HCT116 (cell line): ENCODE data around the gene TMEM134. TPM values are rescaled to one million over a fixed set of nuclear protein-coding genes. Genes with fewer than 3 reads are reported as not detected.

Experiments
- ATAC-seq: fragments of 200-7000 bp; cut with Tn5 transposase; 2 replicates; pipeline ENCODE4 v1.9.1; 2020; ENCODE audit warnings: mild to moderate bottlenecking, moderate library complexity
- BruUV-seq: library from RNA; stranded (reverse); fragments of 400-500 nt; replicated peaks from 2 replicates; lab custom pipeline; 2021; lab: Mats Ljungman, UMichigan
- CTCF ChIA-PET: fragments of 300-600 bp; sonication (Branson Sonifier 250); formaldehyde crosslinking; loops from one replicate; lab custom pipeline; 2021; ENCODE audit warnings: antibody characterized with exemption; lab: Charles Lee
- POLR2A ChIA-PET: fragments of 300-600, 350-600 bp; sonication (Branson Sonifier 250); formaldehyde crosslinking; loops from one replicate; lab custom pipeline; 2021; ENCODE audit warnings: antibody characterized with exemption; lab: Charles Lee
- RAD21 ChIA-PET, 2 experiments: fragments of 300-600 bp; sonication (Branson Sonifier 250); formaldehyde crosslinking; loops; one replicate each; lab custom pipeline; 2023; ENCODE audit warnings: low total read pairs in 2 of 2; ENCODE audit not compliant: uncharacterized antibody in 2 of 2, unreplicated experiment in 2 of 2, low non-redundant PET in 1 of 2; lab: Charles Lee
- DNase-seq: peaks from one replicate; pipeline ENCODE4 v3.0.0-alpha.2; 2010; ENCODE audit warnings: low read depth, low spot score
- H2AFZ ChIP-seq: fragments of 200-600 bp; shearing (Covaris generic), sonication (generic); 2 replicates; pipeline ENCODE4 v1.6.1; 2017; ENCODE audit warnings: low read depth, mixed run types, mixed read lengths, antibody characterized with exemption, low read length; ENCODE audit not compliant: poor library complexity, severe bottlenecking
- H3K27ac ChIP-seq: 2 replicates; pipeline ENCODE4 v1.5.1; 2012; ENCODE audit warnings: low read depth, low read length
- H3K27me3 ChIP-seq: fragments of 200-600 bp; sonication (generic); 2 replicates; pipeline ENCODE4 v1.6.1; 2016; ENCODE audit warnings: mixed run types, low read length, mixed read lengths; ENCODE audit not compliant: insufficient read depth
- H3K36me3 ChIP-seq, 2 experiments: fragments of 200-500 bp in 1 of 2; fragments of 200-600 bp in 1 of 2; sonication (Bioruptor generic) in 1 of 2; sonication (generic) in 1 of 2; 2 replicates each; pipeline versions ENCODE4 v1.5.1 to v1.6.1; 2014 to 2016; ENCODE audit warnings: low read length in 2 of 2, inconsistent platforms in 1 of 2, mixed read lengths in 1 of 2, mixed run types in 1 of 2; ENCODE audit not compliant: insufficient read depth in 2 of 2, control insufficient read depth in 1 of 2
- H3K4me1 ChIP-seq, 2 experiments: fragments of 200-600 bp in 1 of 2; sonication (generic) in 1 of 2; 2 replicates each; pipeline versions ENCODE4 v1.5.1 to v1.6.1; 2012 to 2017; ENCODE audit warnings: low read length in 2 of 2, inconsistent platforms in 1 of 2, mild to moderate bottlenecking in 1 of 2, mixed read lengths in 1 of 2, mixed run types in 1 of 2, moderate library complexity in 1 of 2; ENCODE audit not compliant: insufficient read depth in 2 of 2, control insufficient read depth in 1 of 2
- H3K4me2 ChIP-seq: fragments of 200-600 bp; sonication (generic); 2 replicates; pipeline ENCODE4 v1.6.1; 2017; ENCODE audit warnings: mixed run types, low read length, mixed read lengths
- H3K4me3 ChIP-seq, 2 experiments: fragments of 200-600 bp in 1 of 2; sonication (generic) in 1 of 2; replicated peaks in 1 of 2; 2 replicates each; pipeline ENCODE4 v1.5.1; 2011 to 2016; ENCODE audit warnings: low read length in 2 of 2, control low read depth in 1 of 2, low read depth in 1 of 2, mild to moderate bottlenecking in 1 of 2, mixed read lengths in 1 of 2, mixed run types in 1 of 2
- H3K79me2 ChIP-seq: fragments of 200-600 bp; sonication (generic); 2 replicates; pipeline ENCODE4 v1.6.1; 2017; ENCODE audit warnings: mild to moderate bottlenecking, mixed run types, low read length, moderate library complexity, mixed read lengths; ENCODE audit not compliant: insufficient read depth
- H3K9ac ChIP-seq: fragments of 200-600 bp; sonication (generic); 2 replicates; pipeline ENCODE4 v1.6.1; 2016; ENCODE audit warnings: low read length, mixed read lengths
- H3K9me2 ChIP-seq: fragments of 200-600 bp; sonication (generic), shearing (Covaris generic); 2 replicates; pipeline ENCODE4 v1.6.1; 2017; ENCODE audit warnings: mixed run types, mild to moderate bottlenecking, moderate library complexity; ENCODE audit not compliant: insufficient read depth
- H3K9me3 ChIP-seq, 2 experiments: fragments of 200-500 bp in 1 of 2; fragments of 200-600 bp in 1 of 2; sonication (Bioruptor generic) in 1 of 2; sonication (generic) in 1 of 2; 2 replicates each; pipeline ENCODE4 v1.6.1; 2014 to 2017; ENCODE audit warnings: low read length in 2 of 2, mixed read lengths in 2 of 2, inconsistent platforms in 1 of 2, low read depth in 1 of 2, mild to moderate bottlenecking in 1 of 2, mixed run types in 1 of 2, moderate library complexity in 1 of 2; ENCODE audit not compliant: control insufficient read depth in 1 of 2, insufficient read depth in 1 of 2
- H4K20me1 ChIP-seq: fragments of 200-600 bp; sonication (generic), shearing (Covaris generic); 2 replicates; pipeline ENCODE4 v1.6.1; 2017; ENCODE audit warnings: mixed run types, mild to moderate bottlenecking, moderate library complexity; ENCODE audit not compliant: insufficient read depth
- ATF3 ChIP-seq: IDR thresholded peaks from 2 replicates; pipeline ENCODE4 v1.6.1; 2012
- CBX3 ChIP-seq: IDR thresholded peaks from 2 replicates; pipeline ENCODE4 v1.6.1; 2012; ENCODE audit warnings: low read depth
- CEBPB ChIP-seq: IDR thresholded peaks from 2 replicates; pipeline ENCODE4 v1.6.1; 2012; ENCODE audit warnings: low read depth
- CTCF ChIP-seq, 3 experiments: fragments of 200-600 bp in 1 of 3; sonication (generic) in 1 of 3; IDR thresholded peaks in 2 of 3; conservative IDR thresholded peaks in 1 of 3; 2 replicates each; pipeline ENCODE4 v1.5.1; 2012 to 2017; ENCODE audit warnings: low read depth in 2 of 3, low read length in 2 of 3, antibody characterized with exemption in 1 of 3, borderline replicate concordance in 1 of 3, control low read depth in 1 of 3, mild to moderate bottlenecking in 1 of 3, mixed read lengths in 1 of 3, mixed run types in 1 of 3, moderate library complexity in 1 of 3; ENCODE audit not compliant: insufficient read depth in 1 of 3
- EGR1 ChIP-seq: IDR thresholded peaks from 2 replicates; pipeline ENCODE4 v1.6.1; 2012; ENCODE audit warnings: low read depth
- ELF1 ChIP-seq: IDR thresholded peaks from 2 replicates; pipeline ENCODE4 v1.6.1; 2012; ENCODE audit warnings: low read depth, borderline replicate concordance
- EZH2phosphoT487 ChIP-seq: fragments of 200-600 bp; IDR thresholded peaks from 2 replicates; pipeline ENCODE4 v1.6.1; 2018; ENCODE audit warnings: antibody characterized with exemption, borderline replicate concordance
- FOSL1 ChIP-seq: IDR thresholded peaks from 2 replicates; pipeline ENCODE4 v1.6.1; 2012; ENCODE audit warnings: low read depth
- JUND ChIP-seq: IDR thresholded peaks from 2 replicates; pipeline ENCODE4 v1.6.1; 2012
- POLR2AphosphoS5 ChIP-seq: IDR thresholded peaks from 2 replicates; pipeline ENCODE4 v1.6.1; 2011; ENCODE audit warnings: mild to moderate bottlenecking, low read depth, low read length, moderate library complexity
- RAD21 ChIP-seq: IDR thresholded peaks from 2 replicates; pipeline ENCODE4 v1.6.1; 2012; ENCODE audit warnings: low read depth, mild to moderate bottlenecking
- REST ChIP-seq: IDR thresholded peaks from 2 replicates; pipeline ENCODE4 v1.6.1; 2012; ENCODE audit warnings: low read depth
- SP1 ChIP-seq: IDR thresholded peaks from 2 replicates; pipeline ENCODE4 v1.6.1; 2012; ENCODE audit warnings: low read depth
- SRF ChIP-seq: IDR thresholded peaks from 2 replicates; pipeline ENCODE4 v1.6.1; 2012; ENCODE audit warnings: low read depth
- TCF7L2 ChIP-seq: IDR thresholded peaks from 2 replicates; pipeline ENCODE4 v1.7.0; 2011; ENCODE audit warnings: borderline replicate concordance, inconsistent platforms; ENCODE audit not compliant: insufficient read depth, insufficient read length; ENCODE audit errors: extremely low read depth
- ZFX ChIP-seq: fragments of 450-650 bp; IDR thresholded peaks from 2 replicates; pipeline ENCODE4 v1.6.1; 2017
- ZNF274 ChIP-seq: fragments of 200-500 bp; sonication (Bioruptor generic); IDR thresholded peaks from 2 replicates; pipeline ENCODE4 v1.6.1; 2014; ENCODE audit warnings: mild to moderate bottlenecking, low read depth, low read length, inconsistent platforms
- intact Hi-C: fragments of 100-400 bp; cut with micrococcal nuclease; formaldehyde crosslinking; loops from 2 replicates; pipeline ENCODE4 v1.10.0; 2022
- total RNA-seq: library from RNA; stranded (reverse); gene quantifications from one replicate; pipeline ENCODE4 v1.2.1, GENCODE V29; 2021; ENCODE audit not compliant: unreplicated experiment
- TF ChIP-seq, protein P1 (sequence below): IDR thresholded peaks from 2 replicates; pipeline ENCODE4 v1.6.1; 2012
- TF ChIP-seq, protein P2 (sequence below): IDR thresholded peaks from 2 replicates; pipeline ENCODE4 v1.6.1; 2011; ENCODE audit warnings: mild to moderate bottlenecking, low read length, moderate library complexity; ENCODE audit not compliant: insufficient replicate concordance; ENCODE audit errors: extremely low read depth

The TMEM134 gene
- total RNA-seq, 1 experiment from 2014 or later: 44.2 TPM

DNA sequence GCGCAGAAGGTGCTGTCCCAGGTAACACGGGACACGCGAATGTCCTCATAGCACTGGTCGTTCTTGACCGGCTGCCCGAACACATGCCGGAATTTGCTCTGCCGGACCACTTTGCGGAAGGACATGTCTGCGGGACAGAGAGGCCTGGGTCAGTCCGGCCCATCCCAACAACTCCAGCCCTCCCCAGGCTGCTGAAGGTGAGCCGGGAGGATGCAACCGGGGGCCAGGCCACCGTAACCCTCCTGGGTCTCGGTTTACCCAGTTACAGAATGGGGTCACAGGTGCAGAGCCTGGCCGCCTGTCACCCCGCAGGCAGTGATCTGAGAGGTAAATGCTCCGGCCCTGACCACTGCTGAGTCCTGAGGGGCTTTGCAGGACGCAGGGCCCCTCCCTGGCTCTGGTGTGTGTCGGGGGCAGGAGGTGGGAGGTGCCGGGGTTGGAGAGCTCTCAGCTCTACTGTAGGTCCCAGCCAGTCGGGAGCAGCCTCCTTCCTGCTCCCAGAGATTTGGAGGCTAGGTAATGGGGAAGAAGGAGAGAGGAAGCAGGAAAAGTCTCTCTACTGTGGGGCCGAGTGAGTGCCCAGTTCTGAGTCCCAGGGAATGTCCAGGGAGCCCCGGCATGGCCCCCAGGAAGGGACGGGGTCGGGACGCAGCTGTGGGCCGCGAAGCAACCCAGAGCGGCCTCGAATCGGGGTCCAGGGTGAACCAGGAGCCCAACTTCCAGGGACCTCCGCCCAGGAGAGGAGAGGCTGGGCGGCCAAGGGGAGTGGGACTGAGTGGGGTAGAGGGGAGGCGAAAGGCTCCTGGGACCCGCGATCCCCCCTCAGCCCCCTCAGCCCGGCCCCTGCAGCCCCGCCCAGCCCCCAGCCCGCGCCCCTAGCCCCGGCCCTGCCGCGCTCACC, 26.3 kb downstream of the TMEM134 start:
- Histone ChIP-seq H4K20me1 (no peaks in the 10 kb centered on the region), H3K4me1 (peaks cover 6 to 28% of the 10 kb centered on the region in 2 experiments; a peak in 3 of 4 replicates), H3K27ac (peak overlapping the region; percentile 79), H3K79me2 (peaks cover 7% of the 10 kb centered on the region; the same call in 1 of the 2 replicates), H3K27me3 (no peaks in the 10 kb centered on the region), H3K9ac (peak overlapping the region; percentile 87), H3K4me3 (peak overlapping the region; percentile 82 to 90), H3K4me2 (peak overlapping the region; percentile 94), H3K9me3 (no peaks in the 10 kb centered on the region), H2AFZ (no peak overlapping the region), H3K9me2 (no peaks in the 10 kb centered on the region), H3K36me3 (peaks cover 0 to 2% of the 10 kb centered on the region in 2 experiments; a peak in 1 of 4 replicates)
- ChIA-PET CTCF (no interaction called here), RAD21 (no interaction called here), POLR2A (no interaction called here)
- ATAC-seq: peak; percentile 29
- intact Hi-C loops: no loop called here
- BruUV-seq: no TSS peak
- no peak for DNase-seq
- no peak for TF ChIP-seq POLR2AphosphoS5
- TF ChIP-seq, protein P1, sequence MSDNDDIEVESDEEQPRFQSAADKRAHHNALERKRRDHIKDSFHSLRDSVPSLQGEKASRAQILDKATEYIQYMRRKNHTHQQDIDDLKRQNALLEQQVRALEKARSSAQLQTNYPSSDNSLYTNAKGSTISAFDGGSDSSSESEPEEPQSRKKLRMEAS: no peak
- no peak for TF ChIP-seq FOSL1
- no peak for TF ChIP-seq CTCF (IDR thresholded peaks at IDR 0.05 in 2 of 3, conservative IDR thresholded peaks at IDR 0.05 in 1 of 3; ENCODE audit: borderline replicate concordance in 1 of 3, insufficient read depth in 1 of 3, low read depth in 2 of 3, low read length in 2 of 3)
- TF ChIP-seq CBX3: no peak
- TF ChIP-seq RAD21: no peak
- TF ChIP-seq CEBPB: no peak
- TF ChIP-seq ZNF274: no peak
- TF ChIP-seq REST: no peak
- no peak for TF ChIP-seq SP1
- TF ChIP-seq EGR1: no peak
- TF ChIP-seq EZH2phosphoT487: no peak
- no peak for TF ChIP-seq ELF1
- no peak for TF ChIP-seq JUND
- no peak for TF ChIP-seq SRF
- no peak for TF ChIP-seq ZFX
- no peak for TF ChIP-seq TCF7L2
- TF ChIP-seq, protein P2, sequence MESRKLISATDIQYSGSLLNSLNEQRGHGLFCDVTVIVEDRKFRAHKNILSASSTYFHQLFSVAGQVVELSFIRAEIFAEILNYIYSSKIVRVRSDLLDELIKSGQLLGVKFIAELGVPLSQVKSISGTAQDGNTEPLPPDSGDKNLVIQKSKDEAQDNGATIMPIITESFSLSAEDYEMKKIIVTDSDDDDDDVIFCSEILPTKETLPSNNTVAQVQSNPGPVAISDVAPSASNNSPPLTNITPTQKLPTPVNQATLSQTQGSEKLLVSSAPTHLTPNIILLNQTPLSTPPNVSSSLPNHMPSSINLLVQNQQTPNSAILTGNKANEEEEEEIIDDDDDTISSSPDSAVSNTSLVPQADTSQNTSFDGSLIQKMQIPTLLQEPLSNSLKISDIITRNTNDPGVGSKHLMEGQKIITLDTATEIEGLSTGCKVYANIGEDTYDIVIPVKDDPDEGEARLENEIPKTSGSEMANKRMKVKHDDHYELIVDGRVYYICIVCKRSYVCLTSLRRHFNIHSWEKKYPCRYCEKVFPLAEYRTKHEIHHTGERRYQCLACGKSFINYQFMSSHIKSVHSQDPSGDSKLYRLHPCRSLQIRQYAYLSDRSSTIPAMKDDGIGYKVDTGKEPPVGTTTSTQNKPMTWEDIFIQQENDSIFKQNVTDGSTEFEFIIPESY: no peak
- no peak for TF ChIP-seq ATF3
